NCI-H524 treated with DMSO at 0.1 percent for 48 hours (cell line): ENCODE data around the gene XRCC5.
"Not testable (repeated sequence)": the region's sequence is repeated elsewhere in the genome, so short reads cannot be mapped to it uniquely, and the experiment has no call there.

ENCODE experiments used
- DNase-seq: peaks from one replicate; lab custom pipeline; 2025; lab: John Stamatoyannopoulos, UW

Gene XRCC5

DNA sequence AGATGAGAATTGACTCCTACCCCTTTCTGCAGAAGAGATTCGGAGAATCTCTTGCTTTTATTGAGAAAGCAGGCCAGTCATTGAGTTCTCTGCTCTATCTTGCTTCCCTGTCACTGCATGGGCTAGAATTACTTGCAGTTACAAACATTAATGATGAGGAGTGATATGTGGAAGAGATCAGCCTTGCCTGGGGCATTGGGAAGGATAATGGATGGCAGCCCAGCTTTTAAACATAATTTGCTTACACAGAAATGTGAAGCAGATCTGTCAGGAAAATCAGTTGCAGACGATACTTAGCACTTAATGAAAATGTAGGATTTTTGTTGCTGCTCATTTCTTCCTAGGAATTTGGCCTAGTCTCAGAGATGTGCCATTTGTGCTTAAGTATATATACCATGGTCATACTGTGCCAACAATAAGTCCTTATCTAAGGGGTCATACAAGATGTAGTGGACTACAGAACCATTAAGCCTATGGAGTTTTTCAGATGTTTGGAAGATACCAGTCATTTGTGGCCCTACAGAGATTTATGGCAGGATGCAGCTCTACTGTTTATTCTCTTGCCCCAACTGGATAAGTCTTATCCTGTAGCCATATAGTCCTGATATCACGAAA, 92.7 kb downstream of the XRCC5 start:
- no peak for DNase-seq

DNA sequence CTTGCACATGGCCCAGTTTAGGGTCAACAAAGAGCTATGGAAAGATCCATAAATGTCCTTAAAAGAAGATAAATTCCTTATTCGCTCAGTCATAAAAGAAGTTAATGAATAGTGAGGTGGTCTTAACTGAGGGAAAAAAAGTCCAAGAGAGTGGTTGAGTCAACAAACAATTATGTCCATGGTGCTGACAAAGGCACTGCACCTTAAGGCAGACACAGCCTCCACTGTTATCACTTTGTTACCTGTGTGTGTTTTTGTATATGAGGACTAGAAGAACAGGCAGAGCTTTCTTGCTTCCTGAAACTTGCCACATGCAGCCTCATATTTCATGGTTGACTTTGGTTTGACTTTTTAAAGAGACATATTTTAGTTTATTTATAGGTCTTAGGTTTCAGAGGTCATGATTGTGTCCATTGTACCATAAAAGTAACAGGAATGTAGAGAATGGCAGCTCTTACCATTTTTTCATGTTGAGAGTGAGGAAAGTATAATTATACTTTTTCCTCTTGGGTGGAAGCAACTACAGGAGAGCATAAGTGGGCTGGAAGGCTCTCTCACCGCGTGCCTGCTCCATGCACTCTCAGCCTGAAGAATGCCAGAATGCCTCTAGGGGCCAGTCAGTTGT, 93.6 kb downstream of the XRCC5 start:
- no peak for DNase-seq

DNA sequence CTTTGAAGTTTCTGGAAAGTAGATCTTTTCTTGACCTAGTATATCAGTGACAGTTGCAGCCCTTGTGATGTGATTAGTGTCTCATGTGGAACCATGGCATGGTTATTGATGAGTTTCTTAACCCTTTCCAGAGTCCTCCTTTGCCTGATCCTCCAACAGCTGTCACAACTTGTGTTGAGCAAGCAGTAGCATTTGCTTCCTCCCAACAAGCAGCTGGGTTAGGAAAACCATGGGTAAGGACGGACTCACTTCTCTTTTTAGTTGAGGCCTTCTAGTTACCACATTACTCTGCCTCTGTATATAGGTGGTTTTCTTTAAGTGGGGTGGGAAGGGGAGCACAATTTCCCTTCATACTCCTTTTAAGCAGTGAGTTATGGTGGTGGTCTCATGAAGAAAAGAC, 96.3 kb downstream of the XRCC5 start:
- no peak for DNase-seq

DNA sequence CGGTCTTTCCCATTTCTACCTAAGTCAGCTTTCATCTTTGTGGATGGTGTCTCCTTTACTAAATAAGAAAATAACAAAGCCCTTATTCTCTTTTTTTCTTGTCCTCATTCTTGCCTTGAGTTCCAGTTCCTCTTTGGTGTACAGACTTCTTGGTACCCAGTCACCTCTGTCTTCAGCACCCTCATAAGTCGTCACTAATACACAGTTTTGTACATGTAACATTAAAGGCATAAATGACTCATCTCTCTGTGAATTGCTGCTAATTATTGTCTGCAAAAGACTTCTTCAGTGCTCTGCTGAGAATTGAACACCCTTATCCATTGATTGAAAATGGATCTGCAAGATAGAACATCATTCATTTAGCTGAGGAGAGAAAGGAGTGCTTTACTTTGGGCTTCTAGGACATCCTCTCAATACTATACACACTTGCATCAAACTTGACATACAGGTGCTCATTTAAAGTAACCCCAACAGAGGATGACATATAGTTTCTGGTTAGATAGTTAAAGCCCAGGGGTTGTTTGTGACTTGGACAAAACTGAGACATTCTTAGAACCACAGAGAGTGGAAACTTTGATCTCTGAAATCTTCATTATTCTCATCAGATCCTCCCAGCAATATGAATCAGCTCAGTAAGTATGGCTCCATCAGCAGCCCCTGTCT, 97.0 kb downstream of the XRCC5 start:
- DNase-seq: no peak

DNA sequence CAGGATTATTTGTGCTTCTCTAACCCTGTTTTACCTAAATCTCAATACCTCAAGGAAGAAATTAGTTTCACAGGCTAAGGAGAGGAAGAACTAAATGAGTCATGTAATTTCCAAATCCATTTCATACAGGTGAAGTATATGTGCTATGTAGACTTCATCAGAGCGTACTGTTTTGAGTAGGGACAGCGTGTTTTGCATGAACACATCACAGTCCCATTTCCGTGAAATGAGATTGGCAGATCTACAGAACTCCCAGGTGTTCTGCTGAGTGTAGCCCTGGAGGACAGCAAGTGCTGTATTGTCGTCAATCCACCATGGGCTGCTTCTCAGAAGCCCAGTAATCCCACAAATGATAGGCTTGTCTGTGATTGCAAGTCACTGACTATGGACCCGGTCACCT, 97.7 kb downstream of the XRCC5 start:
- no peak for DNase-seq

DNA sequence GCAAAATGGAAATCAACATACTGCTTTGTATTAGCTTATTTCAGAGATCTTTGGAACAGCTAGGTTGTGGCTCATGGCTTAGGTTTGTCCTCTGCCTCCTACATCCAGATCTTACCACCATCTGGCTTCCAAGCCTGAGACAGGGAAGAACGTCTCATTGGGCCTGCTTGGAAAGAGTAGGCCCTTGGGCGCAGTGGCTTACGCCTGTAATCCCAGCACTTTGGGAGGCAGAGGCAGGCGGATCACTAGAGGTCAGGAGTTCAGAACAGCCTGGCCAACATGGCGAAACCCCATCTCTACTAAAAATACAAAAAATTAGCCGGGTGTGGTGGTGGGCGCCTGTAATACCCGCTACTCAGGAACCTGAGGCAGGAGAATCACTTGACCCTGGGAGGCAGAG, 99.5 kb downstream of the XRCC5 start:
- DNase-seq: not testable (repeated sequence)

DNA sequence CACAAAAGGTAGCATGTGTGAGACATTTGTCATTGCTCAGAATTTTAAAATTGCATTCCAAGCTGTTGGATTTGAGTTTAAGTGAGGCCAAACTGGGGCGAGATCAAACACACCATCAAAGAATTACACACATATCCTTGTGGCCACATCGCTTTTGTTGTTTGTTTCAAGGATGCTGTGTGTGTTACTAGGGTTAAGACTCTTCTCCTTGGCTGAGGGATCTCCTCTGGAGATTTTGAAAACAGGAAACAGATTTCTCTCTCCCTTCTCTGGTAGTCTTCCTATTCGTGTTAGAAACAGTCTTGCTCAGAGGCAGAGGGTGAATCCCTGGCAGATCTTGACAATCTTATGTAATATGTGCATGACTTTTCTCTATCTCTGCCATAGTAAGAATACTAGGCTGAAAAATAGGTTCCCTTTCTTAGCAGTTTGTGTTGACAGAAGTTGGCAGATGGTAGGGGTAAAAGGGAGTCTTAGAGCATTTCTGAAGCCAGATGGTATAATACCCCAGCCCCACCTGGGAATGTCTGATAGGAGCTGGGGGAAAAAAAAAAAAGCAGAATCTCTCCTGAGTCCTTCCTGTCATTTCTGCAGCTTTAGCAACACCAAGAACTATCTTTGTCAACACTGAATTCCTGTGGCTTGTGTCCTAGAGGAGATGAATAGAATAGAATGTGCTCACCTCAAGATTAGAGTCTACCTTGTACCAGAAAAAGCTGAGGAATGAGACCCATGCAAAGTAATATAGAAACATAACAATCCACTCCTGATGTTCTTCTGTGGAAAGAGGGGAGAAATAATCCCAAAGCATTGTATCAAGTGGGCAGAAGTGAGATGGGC, 101.8 kb downstream of the XRCC5 start:
- DNase-seq: peak; percentile 59

DNA sequence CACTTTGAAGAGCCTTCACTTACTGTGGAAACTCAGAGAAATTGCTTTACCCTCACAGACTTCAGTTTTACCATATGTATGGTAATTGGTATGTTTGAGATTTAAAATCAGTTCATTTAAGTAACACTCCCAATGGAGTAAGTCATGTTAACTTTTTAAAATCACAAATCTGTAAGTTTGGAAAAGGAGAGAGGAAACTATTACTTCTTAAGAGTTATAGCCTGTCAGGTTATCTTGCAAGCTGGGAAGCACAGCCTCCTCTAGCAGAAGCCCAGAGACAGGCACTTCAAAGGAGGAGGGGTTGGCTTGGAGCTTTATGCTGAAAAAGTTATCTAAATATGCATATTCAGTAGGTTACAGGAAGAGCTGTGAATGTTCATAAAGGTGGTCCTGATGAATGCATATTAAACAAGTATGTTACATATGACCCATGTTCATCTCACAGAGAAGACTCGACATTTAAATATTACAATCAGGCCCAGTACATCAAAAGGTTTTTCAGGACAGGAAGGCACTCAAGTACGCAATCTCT, 102.5 kb downstream of the XRCC5 start:
- no peak for DNase-seq

DNA sequence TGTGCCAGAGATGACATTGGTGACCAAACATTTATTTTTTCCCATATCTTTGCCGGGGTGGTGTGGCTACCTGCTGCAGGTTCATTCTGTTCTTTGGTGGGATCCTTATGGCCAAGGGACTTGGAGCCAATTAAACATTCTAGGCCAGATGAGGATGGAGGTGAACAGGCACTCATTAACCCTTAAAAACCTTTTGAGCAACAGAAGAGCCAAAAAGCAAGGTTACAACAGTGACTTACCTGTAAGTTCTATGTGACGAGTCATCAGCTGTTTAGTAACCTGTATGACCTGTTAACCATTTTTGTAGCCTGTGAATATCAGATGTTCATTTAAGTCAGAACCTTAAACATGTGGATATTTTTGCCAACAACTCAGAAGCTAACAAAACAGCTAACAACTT, 105.6 kb downstream of the XRCC5 start:
- DNase-seq: no peak

DNA sequence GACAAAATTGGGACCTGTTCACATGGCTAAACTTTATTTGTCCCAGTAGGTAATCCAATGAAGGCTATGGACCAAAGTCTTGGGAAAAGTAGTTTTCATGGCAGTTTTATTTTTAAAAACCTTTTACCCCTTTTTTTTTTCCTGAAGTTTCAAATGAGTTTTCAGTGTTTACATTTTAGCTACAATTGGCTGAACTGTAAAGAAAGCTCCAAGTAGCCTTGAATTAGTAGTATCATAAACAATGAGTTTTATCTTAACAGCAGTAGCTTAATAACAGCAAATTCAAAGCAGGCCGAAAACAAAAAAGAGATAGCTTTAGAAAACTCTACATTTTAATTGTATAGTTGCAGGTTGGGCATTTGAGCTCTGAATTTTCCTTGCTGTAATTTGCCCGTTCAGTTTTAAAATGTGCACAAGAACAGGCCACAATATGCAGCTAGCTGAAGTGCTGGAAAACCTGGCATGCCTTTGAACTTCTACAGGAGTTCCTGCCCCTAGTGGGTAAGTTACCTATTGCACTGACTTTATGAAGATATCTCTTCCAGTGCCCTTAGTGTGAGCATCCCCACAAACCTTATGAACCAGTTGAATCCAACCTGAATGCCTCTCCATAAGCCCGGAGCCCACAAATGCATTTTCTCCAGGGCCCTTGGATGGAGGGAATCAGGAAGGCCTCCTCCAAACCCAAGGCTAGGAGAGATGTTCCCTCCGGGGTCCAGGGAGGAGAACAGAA, 106.7 kb downstream of the XRCC5 start:
- no peak for DNase-seq

DNA sequence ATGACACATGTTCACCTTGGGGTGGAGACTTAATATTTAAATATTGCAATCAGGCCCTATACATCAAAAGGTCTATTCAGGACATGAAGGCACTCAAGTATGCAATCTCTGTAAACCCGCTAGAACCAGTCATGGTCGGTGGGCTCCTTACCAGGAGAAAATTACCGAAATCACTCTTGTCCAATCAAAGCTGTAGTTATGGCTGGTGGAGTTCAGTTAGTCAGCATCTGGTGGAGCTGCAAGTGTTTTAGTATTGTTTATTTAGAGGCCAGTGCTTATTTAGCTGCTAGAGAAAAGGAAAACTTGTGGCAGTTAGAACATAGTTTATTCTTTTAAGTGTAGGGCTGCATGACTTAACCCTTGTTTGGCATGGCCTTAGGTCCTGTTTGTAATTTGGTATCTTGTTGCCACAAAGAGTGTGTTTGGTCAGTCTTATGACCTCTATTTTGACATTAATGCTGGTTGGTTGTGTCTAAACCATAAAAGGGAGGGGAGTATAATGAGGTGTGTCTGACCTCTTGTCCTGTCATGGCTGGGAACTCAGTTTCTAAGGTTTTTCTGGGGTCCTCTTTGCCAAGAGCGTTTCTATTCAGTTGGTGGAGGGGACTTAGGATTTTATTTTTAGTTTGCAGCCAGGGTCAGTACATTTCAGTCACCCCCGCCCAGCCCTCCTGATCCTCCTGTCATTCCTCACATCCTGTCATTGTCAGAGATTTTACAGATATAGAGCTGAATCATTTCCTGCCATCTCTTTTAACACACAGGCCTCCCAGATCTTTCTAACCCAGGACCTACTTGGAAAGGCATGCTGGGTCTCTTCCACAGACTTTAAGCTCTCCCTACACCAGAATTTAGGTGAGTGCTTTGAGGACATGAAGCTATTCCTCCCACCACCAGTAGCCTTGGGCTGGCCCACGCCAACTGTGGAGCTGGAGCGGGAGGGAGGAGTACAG, 108.1 kb downstream of the XRCC5 start:
- DNase-seq: no peak

DNA sequence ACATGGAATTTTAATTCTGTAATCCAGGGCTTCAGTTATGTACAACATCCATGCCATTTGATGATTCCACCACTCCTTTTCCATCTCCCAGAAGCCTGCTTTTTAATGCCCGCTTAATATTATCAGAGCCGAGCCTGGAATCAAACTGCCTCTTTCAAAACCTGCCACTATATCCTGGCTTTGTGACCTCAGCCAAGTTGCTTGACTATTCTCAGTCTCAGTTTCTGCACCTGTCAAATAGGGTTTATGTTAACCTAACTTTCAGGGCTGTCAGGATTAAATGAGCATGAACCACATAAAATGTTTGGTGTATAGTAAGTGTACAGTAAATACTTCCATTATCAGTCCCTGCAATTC, 108.7 kb downstream of the XRCC5 start:
- DNase-seq: no peak

DNA sequence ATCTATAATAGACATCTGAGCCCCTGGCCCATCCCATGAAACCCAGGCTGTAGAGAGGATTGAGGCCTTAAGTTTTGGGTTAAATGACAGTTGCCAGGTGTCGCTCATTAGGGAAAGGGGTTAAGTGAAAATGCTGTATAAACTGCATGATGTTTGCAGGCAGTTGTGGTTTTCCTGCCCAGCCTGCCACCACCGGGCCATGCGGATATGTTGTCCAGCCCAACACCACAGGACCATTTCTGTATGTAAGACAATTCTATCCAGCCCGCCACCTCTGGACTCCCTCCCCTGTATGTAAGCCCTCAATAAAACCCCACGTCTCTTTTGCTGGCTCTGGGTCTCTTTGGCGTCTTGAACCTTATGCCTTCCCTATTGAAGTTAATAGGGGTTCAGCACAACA, 110.7 kb downstream of the XRCC5 start:
- no peak for DNase-seq

DNA sequence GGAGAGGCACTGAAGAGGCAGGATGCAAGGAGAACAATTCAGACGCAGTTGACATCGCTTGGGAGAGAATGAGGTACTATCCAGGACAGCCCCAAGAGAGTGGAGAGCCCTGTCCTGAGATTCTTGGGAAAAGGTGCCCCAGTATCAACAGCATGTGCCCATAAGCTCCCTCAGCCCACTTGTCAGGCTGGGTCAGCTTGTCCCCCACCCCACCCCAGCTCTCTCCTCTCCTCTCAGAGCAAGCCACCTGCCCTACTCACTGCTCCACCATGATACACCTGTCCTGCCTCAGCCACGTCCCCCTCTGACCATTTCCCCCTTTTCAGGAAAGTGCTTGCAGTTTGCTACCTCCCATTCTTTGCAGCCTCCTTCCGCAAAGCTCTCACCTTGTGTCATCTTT, 111.8 kb downstream of the XRCC5 start:
- DNase-seq: no peak

DNA sequence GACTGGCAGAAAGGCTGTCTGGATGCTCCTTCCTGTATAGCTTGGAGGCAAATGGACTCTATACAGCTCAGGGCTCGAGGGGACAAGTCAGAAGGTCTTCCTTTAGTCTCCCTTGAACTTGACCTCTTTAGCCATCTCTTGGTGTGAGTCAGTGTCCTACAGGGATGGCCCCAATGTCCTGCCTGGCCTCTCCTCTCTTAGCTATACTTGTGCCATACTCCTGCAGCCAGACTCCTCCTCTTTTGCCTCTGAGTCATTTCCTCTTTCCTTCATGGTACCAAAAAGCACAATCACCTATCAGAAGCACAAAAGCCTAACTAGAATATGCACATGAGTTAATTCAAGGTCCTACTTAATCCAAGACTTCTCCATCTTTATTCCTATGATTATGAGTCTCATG, 112.7 kb downstream of the XRCC5 start:
- no peak for DNase-seq

DNA sequence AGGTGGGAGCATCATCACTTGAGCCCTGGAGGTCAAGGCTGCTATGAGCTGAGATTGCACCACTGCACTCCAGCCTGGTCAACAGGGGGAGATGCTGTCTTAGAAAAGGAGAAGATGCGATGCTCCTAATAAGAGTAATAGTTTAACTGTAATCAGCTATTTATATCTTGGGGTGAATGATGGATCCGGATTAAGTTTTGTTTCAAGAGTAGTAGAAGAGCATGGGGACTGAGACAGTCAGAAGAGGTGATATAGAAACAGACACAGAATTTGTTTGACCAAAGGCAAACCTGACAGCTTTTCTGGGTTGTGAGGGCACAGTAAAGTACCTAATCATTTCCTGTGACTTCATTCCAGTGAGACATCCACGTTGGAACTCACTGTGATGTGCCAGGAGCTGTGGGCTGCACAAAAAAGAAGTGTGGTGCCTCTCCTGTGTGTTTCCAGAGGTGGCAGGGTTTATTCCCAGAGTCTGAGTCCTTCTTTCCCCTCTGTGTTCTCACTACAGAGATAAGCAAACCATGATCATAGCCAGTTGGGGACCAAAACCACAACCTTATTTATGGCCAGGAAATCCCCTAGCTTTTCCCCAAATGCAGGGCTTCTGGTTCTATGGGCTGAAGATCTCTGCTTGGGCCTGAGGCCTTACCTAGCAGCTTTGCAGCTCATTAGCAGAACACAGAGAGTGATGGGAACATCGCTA, 113.7 kb downstream of the XRCC5 start:
- DNase-seq: no peak

DNA sequence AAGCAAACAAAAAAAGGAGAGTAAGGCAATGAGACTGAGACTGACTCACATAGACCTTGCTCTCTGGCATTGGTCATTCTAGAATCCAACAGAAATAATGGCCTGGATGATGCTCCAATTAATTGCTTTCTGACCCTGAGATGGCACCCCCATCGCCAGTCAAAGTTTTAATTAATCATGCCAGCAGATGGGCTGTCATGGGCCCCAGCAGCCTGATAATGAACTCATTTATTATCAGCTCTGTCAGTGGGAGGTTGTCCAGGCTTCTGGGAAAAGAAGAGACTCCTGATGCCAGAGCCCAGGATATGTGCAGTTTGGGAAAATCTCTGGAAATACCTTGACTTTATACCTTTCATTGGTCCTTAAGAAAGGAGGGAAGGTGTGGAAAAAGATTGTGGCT, 115.2 kb downstream of the XRCC5 start:
- no peak for DNase-seq

DNA sequence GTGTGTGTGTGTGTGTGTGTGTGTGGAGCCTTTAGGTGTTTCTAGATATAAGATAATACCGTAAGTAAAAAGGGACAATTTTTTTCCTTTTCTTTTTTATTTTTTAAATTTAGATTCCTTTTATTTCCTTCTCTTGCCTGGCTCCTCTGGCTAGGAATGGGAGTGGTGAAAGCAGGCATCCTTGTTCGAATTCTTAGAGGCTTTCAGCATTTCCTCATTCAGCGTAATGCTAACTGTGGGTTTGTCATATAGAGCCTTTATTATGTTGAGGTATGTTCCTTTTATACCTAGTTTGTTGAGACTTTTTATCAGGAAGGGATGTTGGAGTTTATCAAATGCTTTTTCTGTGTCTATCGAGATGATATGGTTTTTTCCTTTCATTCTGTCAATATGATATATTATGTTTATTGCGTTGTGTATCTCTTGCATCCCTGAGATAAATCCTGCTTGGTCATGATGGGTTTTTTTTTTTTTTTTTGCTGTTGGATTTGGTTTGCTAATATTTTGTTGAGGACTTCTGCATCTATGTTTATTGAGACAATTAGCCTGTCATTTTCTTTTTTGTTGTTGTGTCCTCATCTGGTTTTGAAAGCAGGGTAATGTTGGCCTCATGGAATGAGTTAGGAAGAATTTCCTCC, 120.2 kb downstream of the XRCC5 start:
- no peak for DNase-seq

DNA sequence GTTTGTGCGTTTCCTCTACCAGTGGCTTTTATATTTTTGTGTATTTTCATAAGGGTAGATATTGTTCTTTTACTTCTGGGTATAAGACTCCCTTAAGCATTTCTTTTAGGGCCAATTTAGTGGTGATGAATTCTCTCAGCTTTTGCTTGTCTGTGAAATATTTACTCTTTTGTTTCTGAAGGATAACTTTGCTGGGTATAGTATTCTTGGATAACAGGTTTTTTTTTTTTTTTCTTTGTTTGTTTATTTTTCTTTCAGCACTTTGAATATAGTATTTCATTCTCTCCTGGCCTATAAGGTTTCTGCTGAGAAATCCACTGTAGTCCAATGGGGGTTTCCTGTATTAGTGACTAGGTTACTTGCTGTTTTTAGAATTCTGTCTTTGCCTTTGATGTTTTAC, 122.7 kb downstream of the XRCC5 start:
- DNase-seq: no peak

DNA sequence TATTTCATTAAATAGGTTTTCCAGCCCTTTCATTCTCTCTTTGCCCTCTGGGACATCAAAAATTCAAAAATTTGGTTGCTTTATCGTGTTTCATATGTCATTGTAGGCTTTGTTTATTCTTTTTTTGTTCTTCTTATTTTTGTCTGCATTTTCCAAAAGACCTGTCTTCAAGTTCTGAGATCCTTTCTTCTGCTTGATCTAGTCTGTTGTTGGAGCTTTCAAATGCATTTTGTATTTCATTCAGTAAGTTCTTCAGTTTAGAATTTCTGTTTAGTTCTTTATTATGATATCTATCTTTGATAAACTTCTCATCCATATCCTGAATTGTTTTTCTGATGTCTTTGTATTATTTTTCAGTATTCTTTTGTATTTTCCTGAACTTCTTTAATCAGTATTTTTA, 123.6 kb downstream of the XRCC5 start:
- no peak for DNase-seq
